A673 (cell line): ENCODE measurements around the gene TBXAS1. TPM values are rescaled to one million over a fixed set of nuclear protein-coding genes. Genes with fewer than 3 reads are reported as not detected.

Experiments
- BruUV-seq: library from RNA; stranded (reverse); fragments of 400-500 nt; replicated peaks from 2 replicates; lab custom pipeline; 2021; lab: Mats Ljungman, UMichigan
- CTCF ChIA-PET: fragments of 300-600 bp; sonication (Branson Sonifier 250); formaldehyde crosslinking; loops from one replicate; lab custom pipeline; 2022; ENCODE audit warnings: antibody characterized with exemption; lab: Charles Lee
- POLR2A ChIA-PET: fragments of 300-600 bp; sonication (Branson Sonifier 250); formaldehyde crosslinking; loops from one replicate; lab custom pipeline; 2022; ENCODE audit warnings: antibody characterized with exemption; ENCODE audit not compliant: low non-redundant PET; lab: Charles Lee
- DNase-seq: peaks from one replicate; pipeline ENCODE4 v3.0.0-alpha.2; 2015; ENCODE audit warnings: low spot score
- H3K27ac ChIP-seq: fragments of 200-600 bp; sonication (generic); 2 replicates; pipeline ENCODE4 v1.5.1; 2016; ENCODE audit warnings: mixed run types, low read depth, mild to moderate bottlenecking, mixed read lengths, antibody characterized with exemption, low read length; ENCODE audit not compliant: poor library complexity, severe bottlenecking
- H3K27me3 ChIP-seq: fragments of 200-600 bp; sonication (generic); replicated peaks from 2 replicates; pipeline ENCODE4 v1.6.1; 2017; ENCODE audit warnings: mixed run types, low read depth, mild to moderate bottlenecking, mixed read lengths, antibody characterized with exemption, low read length; ENCODE audit not compliant: insufficient read depth, poor library complexity
- H3K36me3 ChIP-seq: fragments of 200-600 bp; sonication (generic); 2 replicates; pipeline ENCODE4 v1.6.1; 2016; ENCODE audit warnings: mixed run types, mild to moderate bottlenecking, mixed read lengths, antibody characterized with exemption, low read length; ENCODE audit not compliant: insufficient read depth, poor library complexity, severe bottlenecking
- H3K4me1 ChIP-seq: fragments of 200-600 bp; sonication (generic); 2 replicates; pipeline ENCODE4 v1.6.1; 2017; ENCODE audit warnings: mixed run types, mild to moderate bottlenecking, mixed read lengths, antibody characterized with exemption, low read length; ENCODE audit not compliant: insufficient read depth, poor library complexity, severe bottlenecking
- H3K4me3 ChIP-seq: fragments of 200-600 bp; sonication (generic); 2 replicates; pipeline ENCODE4 v1.5.1; 2016; ENCODE audit warnings: low read depth, mixed run types, mild to moderate bottlenecking, mixed read lengths, low read length; ENCODE audit not compliant: poor library complexity, severe bottlenecking
- H3K9me3 ChIP-seq: fragments of 200-600 bp; sonication (generic); 2 replicates; pipeline ENCODE4 v1.6.1; 2016; ENCODE audit warnings: mixed run types, low read depth, mild to moderate bottlenecking, mixed read lengths, antibody characterized with exemption, low read length; ENCODE audit not compliant: poor library complexity, severe bottlenecking
- EZH2 ChIP-seq: fragments of 200-600 bp; sonication (generic); IDR thresholded peaks from 2 replicates; pipeline ENCODE4 v1.6.1; 2017; ENCODE audit warnings: borderline replicate concordance, low read depth, mild to moderate bottlenecking, mixed read lengths, antibody characterized with exemption, low read length; ENCODE audit not compliant: poor library complexity, severe bottlenecking
- intact Hi-C: fragments of 100-400 bp; cut with micrococcal nuclease; formaldehyde crosslinking; loops from one replicate; pipeline ENCODE4 v1.10.0; 2022; ENCODE audit not compliant: unreplicated experiment
- total RNA-seq: library from RNA; stranded (reverse); gene quantifications from 2 replicates; pipeline ENCODE4 v1.2.3, GENCODE V29; 2021
- TF ChIP-seq, protein P1 (sequence below): fragments of 300-800, 200-600 bp; sonication (generic); conservative IDR thresholded peaks from 2 replicates; pipeline ENCODE4 v1.5.1; 2017; ENCODE audit warnings: low read depth, mild to moderate bottlenecking, antibody characterized with exemption, low read length, moderate library complexity, mixed read lengths

TBXAS1 gene
- total RNA-seq, 1 experiment from 2014 or later = 2.5 TPM

GRCh38 chr7:139955109-139955820, 126.2 kb downstream of the TBXAS1 start:
- no peak for TF ChIP-seq EZH2
- TF ChIP-seq, protein P1, sequence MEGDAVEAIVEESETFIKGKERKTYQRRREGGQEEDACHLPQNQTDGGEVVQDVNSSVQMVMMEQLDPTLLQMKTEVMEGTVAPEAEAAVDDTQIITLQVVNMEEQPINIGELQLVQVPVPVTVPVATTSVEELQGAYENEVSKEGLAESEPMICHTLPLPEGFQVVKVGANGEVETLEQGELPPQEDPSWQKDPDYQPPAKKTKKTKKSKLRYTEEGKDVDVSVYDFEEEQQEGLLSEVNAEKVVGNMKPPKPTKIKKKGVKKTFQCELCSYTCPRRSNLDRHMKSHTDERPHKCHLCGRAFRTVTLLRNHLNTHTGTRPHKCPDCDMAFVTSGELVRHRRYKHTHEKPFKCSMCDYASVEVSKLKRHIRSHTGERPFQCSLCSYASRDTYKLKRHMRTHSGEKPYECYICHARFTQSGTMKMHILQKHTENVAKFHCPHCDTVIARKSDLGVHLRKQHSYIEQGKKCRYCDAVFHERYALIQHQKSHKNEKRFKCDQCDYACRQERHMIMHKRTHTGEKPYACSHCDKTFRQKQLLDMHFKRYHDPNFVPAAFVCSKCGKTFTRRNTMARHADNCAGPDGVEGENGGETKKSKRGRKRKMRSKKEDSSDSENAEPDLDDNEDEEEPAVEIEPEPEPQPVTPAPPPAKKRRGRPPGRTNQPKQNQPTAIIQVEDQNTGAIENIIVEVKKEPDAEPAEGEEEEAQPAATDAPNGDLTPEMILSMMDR = no peak
- Histone ChIP-seq H3K9me3 (no peaks in the 10 kb centered on the region), H3K36me3 (no peaks in the 10 kb centered on the region), H3K27me3 (peaks cover 7% of the 10 kb centered on the region), H3K4me3 (no peak overlapping the region), H3K27ac (no peak overlapping the region), H3K4me1 (no peaks in the 10 kb centered on the region)
- DNase-seq = no peak
- ChIA-PET CTCF (no interaction called here), POLR2A (no interaction called here)
- intact Hi-C loops = no loop called here
- no TSS peak for BruUV-seq

GRCh38 chr7:139958599-139959284, 129.7 kb downstream of the TBXAS1 start:
- no peaks in the 10 kb centered on the region for H3K36me3 ChIP-seq
- no peak for DNase-seq
- H3K4me1 ChIP-seq = no peaks in the 10 kb centered on the region
- POLR2A ChIA-PET = no interaction called here
- no peak overlapping the region for H3K27ac ChIP-seq
- no TSS peak for BruUV-seq
- H3K9me3 ChIP-seq = no peaks in the 10 kb centered on the region
- CTCF ChIA-PET = no interaction called here
- no peak overlapping the region for H3K4me3 ChIP-seq
- no peaks in the 10 kb centered on the region for H3K27me3 ChIP-seq
- intact Hi-C loops = no loop called here
- no peak for TF ChIP-seq EZH2
- TF ChIP-seq, protein P1 = no peak

DNA sequence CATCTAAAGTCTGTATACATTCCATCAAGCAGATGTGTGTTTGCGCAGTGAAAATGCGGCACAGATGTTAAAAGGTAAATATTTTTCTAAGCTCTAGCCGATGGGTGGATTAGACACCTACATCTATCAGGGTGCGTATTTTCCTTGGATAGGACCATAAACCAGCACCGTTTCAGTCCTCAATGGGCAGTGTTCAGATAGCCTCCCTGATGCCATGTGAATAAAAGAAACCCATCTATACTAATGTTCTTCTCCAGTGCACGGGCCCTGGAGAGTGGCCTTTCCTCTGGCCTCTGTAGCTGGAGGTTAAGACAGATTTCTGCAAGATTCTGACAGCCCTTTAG, 130.2 kb downstream of the TBXAS1 start:
- Histone ChIP-seq H3K27me3 (no peaks in the 10 kb centered on the region), H3K9me3 (no peaks in the 10 kb centered on the region), H3K4me3 (no peak overlapping the region), H3K4me1 (no peaks in the 10 kb centered on the region), H3K27ac (no peak overlapping the region), H3K36me3 (no peaks in the 10 kb centered on the region)
- BruUV-seq = no TSS peak
- TF ChIP-seq, protein P1 = no peak
- TF ChIP-seq EZH2 = no peak
- POLR2A ChIA-PET = no interaction called here
- CTCF ChIA-PET = no interaction called here
- DNase-seq = no peak
- intact Hi-C loops = no loop called here
